Right ventricle myocardium superior (tissue), 1 donor: Measurements from ENCODE around the gene ITPRIPL2. TPM values are rescaled to one million over a fixed set of nuclear protein-coding genes. Genes with fewer than 3 reads are reported as not detected.

Experiments used
- ATAC-seq: fragments of 200-7000 bp; cut with Tn5 transposase; one replicate; pipeline ENCODE4 v1.9.1; 2020; ENCODE audit warnings: mild to moderate bottlenecking; ENCODE audit not compliant: poor library complexity
- DNase-seq: peaks from one replicate; pipeline ENCODE4 v3.0.0-alpha.2; 2020
- intact Hi-C: fragments of 100-400 bp; cut with DNase I; formaldehyde crosslinking; loops from one replicate; pipeline ENCODE4 v1.11.2; 2022
- long read RNA-seq: library from polyadenylated mRNA; unstranded; transcript quantifications from one replicate; pipeline ENCODE4 v2.0.0, GENCODE V29; 2021
- total RNA-seq: library from RNA; stranded (reverse); fragmentation: NEBNext Ultra II Directional; extraction: Animal tissue kit (Norgen Biotek cat#: 25700); gene quantifications from one replicate; pipeline ENCODE4 v1.2.1, GENCODE V29; 2021
- donor health status: DM: no; HTN: yes; CAD: no; lungs with severe emphysema.

The ITPRIPL2 gene
- 15.7 TPM for total RNA-seq
- long read RNA-seq, full-length matches to known transcripts, result 7 of 13 reads
- long read RNA-seq, partial matches to known transcripts, result 0 of 13 reads
- long read RNA-seq, other reads (novel, unspliced or antisense), result 6 of 13 reads

DNA sequence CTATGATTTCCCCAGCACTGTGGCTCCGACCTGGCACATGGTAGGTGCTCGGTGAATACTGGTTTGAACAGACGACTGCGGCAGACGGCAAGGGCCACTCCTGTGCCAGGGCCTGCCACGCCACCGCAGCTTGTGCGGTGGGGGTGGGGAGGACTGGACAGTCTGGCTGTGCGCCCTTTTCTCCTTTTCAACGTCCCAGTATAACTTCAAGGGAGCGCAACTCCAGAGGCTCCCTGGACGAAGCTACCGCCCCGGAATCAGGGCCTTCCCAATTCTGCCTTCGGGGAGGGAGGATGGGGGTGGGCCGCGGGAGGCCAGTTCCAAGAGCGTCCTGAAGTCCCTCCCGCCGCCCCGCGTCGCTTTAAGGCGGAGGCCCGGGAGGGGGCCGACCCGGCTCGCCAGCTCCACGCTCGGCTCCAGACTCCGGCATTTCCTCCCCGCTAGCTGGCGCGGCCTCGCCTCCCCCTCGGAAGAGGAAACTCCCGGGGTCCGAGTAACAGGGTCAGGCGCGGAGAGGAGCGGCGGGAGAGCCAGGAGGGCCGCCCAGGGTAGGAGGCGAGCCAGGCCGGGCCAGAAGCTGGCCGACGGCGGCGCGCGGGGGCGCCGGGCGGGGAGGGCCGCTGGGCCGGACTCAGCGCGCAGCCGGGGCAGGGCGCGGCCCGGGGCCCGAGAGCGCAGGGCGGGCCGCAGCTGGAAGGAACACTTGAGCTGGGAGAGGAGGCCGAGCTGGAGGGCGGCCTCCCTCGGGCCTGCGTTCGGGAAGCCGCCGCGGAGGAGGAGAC is at the start of gene ITPRIPL2:
TSS of gene ITPRIPL2 (plus strand) at position 388 of the 782 bp plus-strand sequence. CDS start 498 bp downstream, outside the sequence.
- peak; percentile 96 for DNase-seq
- intact Hi-C loops, result no loop called here
- ATAC-seq, result peak; percentile 89

DNA sequence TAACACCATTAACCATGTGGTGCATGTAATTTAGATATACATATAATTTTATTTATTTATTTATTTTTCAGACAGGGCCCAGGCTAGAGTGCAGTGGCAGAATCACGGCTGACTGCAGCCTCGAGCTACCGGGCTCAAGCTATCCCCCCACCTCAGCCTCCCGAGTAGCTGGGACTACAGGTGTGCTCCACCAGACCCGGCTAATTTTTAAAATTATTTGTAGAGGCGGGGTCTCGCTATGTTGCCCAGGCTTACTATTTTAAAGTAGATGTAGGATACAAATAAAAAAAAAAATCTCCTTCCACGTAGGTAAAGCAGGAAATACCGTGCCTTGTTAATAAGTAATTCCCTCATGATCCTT is 46.8 kb upstream of the ITPRIPL2 start:
- no peak for DNase-seq
- intact Hi-C loops, result loop anchor here (10.0 kb wide), 1 partner anchor 818 kb away; the partner anchor contains the start of gene GPRC5B
- ATAC-seq, result no peak

DNA sequence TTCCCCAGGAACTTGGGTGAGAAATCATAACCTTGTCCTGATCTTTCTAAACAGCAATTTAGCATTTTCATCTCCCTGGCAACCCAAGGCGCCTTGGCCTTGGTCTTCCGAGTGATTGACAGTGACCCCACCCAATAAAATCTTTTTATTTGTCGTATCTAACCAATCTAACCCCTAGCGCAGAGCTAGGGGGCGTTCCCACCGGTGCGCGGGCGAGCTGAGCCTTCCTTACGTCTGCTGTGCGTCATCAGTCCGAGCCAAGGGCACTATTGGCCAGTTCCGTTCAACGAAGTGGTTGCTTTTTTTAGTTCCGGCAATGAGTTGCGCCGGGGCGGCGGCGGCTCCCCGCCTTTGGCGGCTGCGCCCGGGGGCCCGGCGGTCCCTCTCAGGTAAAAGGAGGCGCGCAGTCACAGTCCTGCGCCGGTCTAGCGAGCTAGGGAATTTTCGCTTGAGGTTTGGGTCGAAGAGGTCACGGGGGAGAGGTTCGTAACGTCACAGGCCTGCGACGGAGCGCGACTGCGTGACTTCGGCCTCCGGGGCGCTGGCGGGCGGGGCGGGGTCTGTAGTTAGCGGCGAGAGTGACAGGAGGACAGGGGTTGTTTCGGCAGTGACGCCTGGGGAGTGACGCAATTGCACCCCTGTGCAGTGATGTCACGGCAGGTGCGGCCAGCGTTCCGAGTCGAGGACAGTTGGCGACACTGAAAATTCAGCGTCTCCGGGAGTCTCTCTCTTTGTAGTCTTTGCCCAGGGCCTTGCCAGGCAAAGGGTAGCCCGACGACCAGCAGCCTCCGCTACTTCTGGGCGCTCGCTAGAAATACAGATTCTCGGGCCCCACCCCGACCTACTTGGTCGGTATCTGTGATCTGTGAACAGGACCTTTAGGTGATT is 46.2 kb upstream of the ITPRIPL2 start, which contains the start of gene COQ7:
TSS of gene COQ7 (plus strand) at position 266 of the 888 bp plus-strand sequence. CDS start at position 317, 51 bp downstream.
- DNase-seq (peak; percentile 99), ATAC-seq (peak; percentile 99)
- intact Hi-C loops, result loop anchor here (10.0 kb wide), 1 partner anchor 817 kb away; the partner anchor contains the start of gene GPRC5B

DNA sequence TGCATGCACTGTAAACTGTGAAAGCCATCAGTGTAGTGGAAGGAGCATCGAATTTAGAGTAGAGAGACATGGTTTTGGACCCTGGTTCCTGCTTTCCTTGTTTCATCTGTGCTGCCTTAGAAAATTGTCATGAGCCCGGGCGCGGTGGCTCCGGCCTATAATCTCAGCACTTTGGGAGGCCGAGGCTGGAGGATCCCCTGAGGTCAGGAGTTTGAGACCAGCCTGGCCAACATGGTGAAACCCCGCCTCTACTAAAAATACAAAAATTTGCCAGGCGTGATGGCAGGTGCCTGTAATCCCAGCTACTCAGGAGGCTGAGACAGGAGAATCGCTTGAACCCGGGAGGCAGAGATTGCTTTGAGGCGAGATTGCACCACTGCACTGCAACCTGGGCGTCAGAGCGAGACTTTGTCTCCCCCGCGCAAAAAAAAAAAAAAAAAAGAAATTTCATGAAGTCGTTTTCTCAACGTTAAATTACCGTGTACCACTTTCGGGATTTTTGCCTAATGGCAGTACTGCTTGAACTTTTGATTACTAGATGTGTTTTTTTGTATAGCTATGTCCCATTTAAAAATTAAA is 45.4 kb upstream of the ITPRIPL2 start:
- no peak for ATAC-seq
- intact Hi-C loops, result loop anchor here (10.0 kb wide), 1 partner anchor 816 kb away; the partner anchor contains the start of gene GPRC5B

DNA sequence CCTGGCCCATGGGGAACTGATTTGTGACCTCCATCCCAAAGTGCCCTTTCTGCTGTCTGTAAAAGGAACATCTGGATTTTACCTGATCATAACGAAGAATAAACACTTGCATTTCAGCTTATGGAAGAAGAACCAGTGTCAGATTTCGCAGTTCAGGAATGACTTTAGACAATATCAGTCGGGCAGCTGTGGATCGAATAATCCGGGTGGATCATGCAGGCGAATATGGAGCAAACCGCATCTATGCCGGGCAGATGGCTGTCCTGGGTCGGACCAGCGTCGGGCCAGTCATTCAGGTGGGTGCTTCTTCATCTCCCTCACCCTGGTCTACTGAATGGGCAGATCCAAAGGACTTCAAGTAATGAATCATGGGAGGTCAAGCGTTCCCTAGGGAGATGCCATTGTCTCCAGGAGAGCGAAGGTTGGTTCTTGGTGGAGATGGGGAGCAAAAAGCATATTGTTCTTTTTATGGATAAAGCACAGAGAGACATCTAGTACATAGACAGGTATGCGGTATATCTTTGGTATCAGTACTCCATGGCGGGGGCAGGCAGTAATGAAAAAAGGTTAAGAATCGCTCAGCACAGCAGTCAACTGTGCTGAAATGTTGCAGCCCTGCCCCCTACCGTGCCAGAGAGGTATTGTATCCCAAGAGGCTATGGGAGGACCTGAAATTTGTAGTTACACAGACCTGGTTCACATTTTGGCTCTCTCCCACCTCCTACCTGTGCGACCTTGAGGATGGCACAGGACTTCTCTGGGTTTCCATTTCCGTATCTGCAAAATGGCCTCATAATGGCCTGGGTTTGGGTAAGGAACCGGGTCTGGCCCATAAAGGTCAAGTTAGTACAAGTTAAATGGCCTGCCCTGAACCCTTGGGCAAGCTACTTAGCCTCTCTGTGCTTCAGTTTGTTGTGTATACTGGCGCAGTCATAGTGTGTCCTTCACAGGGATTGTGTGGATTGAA is 41.7 kb upstream of the ITPRIPL2 start:
- DNase-seq, result peak; percentile 60
- intact Hi-C loops, result loop anchor here (10.0 kb wide), 1 partner anchor 97 kb away; no protein-coding TSS in a partner anchor

More for the DNA sequence above, 45.4 kb upstream of the ITPRIPL2 start:
- DNase-seq, result no peak

DNA sequence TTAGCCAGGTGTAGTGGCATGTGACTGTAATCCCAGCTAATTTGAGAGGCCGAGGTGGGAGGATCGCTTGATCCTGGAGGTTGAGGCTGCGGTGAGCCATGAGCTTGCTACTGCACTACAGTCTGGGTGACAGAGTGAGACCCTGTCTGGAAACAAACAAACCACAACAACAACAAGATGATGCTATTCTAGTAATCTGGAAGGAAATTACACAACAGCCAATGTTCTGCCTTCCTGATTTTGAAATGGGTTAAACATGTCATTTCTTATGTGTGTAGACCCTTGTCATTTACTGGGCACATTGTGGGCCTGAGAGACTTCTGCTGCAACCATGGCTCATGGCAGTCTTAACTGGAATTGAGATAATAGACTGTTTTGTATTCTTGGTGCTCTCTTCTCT is 40.4 kb upstream of the ITPRIPL2 start:
- no peak for DNase-seq
- intact Hi-C loops, result loop anchor here (10.0 kb wide), 1 partner anchor 99 kb away; no protein-coding TSS in a partner anchor
- no peak for ATAC-seq

More for the DNA sequence above, 41.7 kb upstream of the ITPRIPL2 start:
- ATAC-seq, result no peak

DNA sequence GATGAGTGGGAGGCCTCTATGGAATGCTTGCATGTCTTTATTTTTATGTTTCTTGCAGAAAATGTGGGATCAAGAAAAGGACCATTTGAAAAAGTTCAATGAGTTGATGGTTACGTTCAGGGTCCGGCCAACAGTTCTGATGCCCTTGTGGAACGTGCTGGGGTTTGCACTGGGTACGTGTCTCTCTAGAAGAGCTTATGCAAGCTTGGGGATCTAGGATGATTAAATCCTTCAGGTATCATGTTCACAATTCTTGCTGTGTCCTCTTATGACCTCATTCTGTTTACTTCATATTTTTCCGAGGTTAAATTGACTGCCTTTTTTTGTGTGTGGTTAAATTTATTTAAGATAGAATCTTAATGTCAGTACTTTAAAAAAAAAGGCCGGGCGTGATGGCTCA is 39.9 kb upstream of the ITPRIPL2 start:
- DNase-seq (no peak), ATAC-seq (no peak)
- intact Hi-C loops, result loop anchor here (10.0 kb wide), 1 partner anchor 99 kb away; no protein-coding TSS in a partner anchor

DNA sequence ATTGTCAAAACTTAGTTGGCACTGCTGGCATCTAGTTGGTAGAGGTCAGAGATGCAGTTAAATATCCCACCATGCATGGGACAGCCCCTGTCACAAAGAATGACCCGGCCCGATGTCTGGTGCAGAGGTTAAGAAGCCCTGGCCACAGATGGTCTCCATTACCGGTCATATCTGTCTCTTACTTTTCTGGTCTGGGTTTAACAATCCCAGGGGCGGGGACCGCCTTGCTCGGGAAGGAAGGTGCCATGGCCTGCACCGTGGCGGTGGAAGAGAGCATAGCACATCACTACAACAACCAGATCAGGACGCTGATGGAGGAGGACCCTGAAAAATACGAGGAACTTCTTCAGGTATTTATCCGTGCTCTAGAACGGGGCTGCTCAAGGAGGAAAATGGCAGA is 38.3 kb upstream of the ITPRIPL2 start:
- no peak for DNase-seq
- intact Hi-C loops, result loop anchor here (10.0 kb wide), 1 partner anchor 101 kb away; no protein-coding TSS in a partner anchor
- no peak for ATAC-seq

DNA sequence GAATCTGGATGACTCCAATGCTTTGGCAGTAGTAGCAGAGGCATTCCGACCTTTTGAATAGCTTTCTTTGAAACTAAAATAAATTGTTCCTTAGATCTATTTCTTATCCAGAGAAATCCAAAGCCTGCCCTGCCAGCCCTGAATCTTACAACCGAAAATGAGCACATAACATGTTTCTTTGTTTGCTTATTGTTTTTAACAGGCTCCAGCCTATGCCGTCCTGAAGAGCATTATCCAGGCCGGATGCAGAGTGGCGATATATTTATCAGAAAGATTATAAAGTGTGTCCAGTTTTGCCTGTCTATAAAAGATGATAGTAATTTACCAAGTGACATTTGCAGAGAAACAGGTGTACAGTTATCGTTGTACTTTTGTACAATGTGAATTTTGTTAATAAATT is 35.9 kb upstream of the ITPRIPL2 start:
- no peak for ATAC-seq
- intact Hi-C loops, result loop anchor here (10.0 kb wide), 1 partner anchor 103 kb away; no protein-coding TSS in a partner anchor
- no peak for DNase-seq

DNA sequence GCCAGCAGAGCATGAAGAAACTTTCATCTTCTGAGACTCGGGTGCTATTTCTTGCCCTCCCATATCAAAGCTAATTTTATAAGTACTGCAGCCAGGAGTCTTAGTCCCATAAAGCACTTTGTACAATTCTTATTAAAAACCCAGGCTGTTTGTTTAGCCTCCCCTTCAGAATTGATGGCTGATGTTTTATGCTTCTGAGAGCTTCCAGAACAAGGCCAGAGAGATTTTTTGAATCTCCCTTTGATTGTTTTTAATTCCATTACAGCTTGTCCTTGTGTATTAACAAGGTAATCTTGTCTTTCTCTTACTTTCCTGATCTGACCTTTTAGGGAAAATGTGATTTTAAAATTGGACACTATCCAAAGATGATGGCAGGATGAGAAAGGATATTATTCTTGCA is 30.1 kb upstream of the ITPRIPL2 start:
- ATAC-seq, result no peak
- intact Hi-C loops, result loop anchor here (10.0 kb wide), 2 partner anchors 81 to 421 kb away; partner anchors contain the start of gene SYT17
- no peak for DNase-seq

DNA sequence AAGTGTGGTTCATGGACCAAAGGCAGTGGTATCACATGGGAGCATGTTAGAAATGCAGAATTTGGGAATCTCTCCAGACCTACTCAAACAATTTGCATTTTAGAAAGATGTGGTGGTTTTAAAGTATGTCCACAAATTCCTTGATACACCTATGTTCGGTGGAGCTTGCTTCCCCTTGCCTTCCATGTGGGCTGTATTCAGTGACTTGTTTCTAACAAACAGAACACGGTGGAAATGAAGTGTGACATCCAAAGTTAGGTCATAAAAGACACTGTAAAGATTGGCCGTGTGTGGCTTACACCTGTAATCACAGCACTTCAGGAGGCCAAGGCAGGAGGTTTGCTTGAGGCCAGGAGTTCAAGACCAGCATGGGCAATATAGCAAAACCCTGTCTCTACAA is 29.6 kb upstream of the ITPRIPL2 start:
- ATAC-seq (no peak), DNase-seq (no peak)
- intact Hi-C loops, result loop anchor here (10.0 kb wide), 2 partner anchors 81 to 421 kb away; partner anchors contain the start of gene SYT17

DNA sequence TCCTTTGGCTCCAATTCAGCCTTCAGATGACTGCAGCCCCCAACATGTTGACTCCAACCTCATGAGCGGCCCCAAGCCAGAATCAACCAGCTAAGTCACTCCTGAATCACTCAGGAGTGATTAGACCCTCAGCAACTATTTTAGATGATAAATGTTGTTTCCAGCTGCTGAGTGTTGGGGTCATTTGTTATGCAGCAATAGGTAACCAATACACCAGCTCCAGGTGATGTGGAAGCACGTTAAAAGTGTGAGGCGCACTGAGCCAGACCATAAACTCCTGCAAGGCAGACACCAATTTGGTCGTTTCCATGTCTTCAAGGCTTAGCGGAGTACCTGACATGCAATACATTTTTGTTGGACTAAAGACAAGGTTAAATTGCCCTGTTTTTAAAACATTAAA is 28.9 kb upstream of the ITPRIPL2 start:
- intact Hi-C loops, result loop anchor here (10.0 kb wide), 2 partner anchors 80 to 420 kb away; partner anchors contain the start of gene SYT17
- no peak for DNase-seq
- ATAC-seq, result no peak

DNA sequence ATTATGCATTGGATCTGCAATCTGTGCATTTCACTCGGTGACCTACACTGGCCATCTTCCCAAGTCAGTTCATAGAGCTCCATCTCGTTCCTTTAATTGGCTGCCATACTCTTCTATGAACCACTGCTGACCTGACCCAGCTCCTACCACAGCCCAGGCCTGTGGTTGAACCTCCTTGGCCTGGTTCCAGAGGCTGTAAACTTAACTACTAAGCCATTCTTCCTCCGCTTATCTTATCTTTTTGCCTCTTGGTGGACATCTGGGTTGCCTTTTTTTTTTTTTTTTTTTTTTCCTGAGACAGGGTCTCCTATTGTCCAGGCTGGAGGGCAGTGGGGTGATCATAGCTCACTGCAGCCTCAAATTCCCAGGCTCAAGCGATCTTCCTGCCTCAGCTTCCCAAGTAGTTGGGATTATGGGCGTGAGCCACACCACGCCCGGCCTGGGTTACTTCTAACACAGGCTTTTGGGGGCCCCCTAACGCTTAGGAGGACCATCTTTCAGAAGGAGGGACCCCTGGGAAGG is 28.0 kb upstream of the ITPRIPL2 start:
- ATAC-seq (no peak), DNase-seq (no peak)
- intact Hi-C loops, result loop anchor here (2.0 to 10.0 kb wide), 3 partner anchors 79 to 419 kb away; partner anchors contain the start of gene SYT17

DNA sequence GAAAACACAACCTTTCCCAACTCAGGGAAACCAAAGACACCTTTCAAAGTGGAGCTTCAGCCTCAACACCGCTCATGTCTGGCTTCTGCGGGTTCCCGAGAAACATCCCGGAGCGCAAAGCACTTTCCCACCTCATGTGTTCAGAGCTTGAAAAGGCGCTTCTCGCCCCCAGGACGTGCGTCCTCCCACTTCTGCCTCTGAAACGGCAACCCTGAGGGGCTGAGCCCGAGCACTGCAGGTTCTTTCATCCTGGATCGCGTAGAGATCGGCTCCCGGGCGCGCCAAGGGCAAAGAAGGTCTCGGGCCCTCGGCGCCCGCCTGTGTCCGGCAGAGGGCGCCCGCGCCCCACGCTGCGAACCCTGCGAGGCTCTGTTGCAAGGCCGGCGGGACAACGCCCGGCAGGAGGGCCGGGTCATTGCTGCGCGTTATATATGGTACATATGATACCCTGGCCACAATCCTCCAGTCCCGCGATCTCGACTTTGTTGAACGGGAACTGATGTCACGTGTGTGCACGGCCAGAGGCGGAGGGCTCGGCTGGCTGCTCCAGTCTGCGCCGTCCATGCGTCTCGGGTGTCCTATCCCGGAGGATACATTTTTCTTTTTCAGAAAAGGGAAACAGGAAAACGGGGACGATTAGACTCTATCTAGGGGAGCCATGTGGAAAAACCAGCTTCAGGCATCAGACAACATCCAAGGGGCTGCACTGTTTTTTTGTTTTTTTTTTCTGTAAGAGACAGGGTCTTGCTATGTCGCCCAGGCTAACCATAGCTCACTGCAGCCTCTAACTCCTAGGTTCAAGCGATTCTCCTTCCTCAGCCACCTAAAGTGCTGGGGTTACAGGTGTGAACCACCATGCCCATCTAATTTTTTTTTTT is 27.2 kb upstream of the ITPRIPL2 start:
- intact Hi-C loops, result loop anchor here (2.0 to 10.0 kb wide), 3 partner anchors 78 to 418 kb away; partner anchors contain the start of gene SYT17
- DNase-seq (peak; percentile 94), ATAC-seq (peak; percentile 99)

DNA sequence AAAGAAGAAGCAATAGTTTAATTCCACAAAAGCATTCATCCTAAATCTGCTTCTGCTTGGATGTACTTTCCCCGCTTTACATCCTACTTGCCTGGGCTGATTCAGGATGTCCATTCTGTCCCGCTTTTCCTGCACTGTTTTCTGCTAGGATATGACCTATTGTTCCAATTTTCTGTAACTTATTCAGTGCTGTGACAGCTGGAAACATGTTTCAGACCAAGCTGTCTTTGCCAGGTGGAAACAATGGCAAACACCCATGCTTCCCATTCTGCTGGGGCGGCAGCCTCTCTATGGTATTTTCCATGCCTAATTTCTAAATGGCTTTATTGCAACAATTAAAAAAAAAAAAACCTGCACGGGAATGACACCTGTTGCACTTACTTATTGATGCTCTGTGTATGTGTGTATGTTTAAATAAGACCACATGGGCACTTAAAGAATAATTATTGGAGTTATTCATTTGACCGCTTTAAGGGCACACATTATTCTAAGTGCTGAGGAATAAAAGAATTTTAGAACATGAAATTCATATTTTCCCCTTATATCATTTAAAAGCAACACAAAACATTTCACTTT is 25.3 kb upstream of the ITPRIPL2 start:
- intact Hi-C loops, result loop anchor here (10.0 kb wide), 2 partner anchors 76 to 416 kb away; partner anchors contain the start of gene SYT17

More for the DNA sequence above, 25.3 kb upstream of the ITPRIPL2 start:
- no peak for DNase-seq
- no peak for ATAC-seq
